GM12892 (cell line): ENCODE data around the gene NCAPH2.

ENCODE experiments used
- DNase-seq: peaks from one replicate; pipeline ENCODE4 v3.0.0; 2011; ENCODE audit not compliant: insufficient read length
- FAIRE-seq: peaks from 2 replicates; lab custom pipeline; 2011; peaks lifted over from hg19 to GRCh38; lab: Jason Lieb, UNC
- POLR2A ChIP-seq: IDR thresholded peaks from 2 replicates; pipeline ENCODE4 v1.6.1; 2011; ENCODE audit warnings: low read depth, low read length, control low read depth
- POLR2AphosphoS5 ChIP-seq: IDR thresholded peaks from 2 replicates; pipeline ENCODE4 v1.6.1; 2011; ENCODE audit warnings: low read depth, low read length, control low read depth
- TAF1 ChIP-seq: IDR thresholded peaks from 2 replicates; pipeline ENCODE4 v1.6.1; 2011; ENCODE audit warnings: low read depth, mild to moderate bottlenecking, control low read depth, low read length, borderline replicate concordance

NCAPH2 gene

GRCh38 chr22:50467773-50468440 is 40.1 kb upstream of the NCAPH2 start:
- no peak for FAIRE-seq
- DNase-seq = no peak
- TF ChIP-seq TAF1 (no peak), POLR2AphosphoS5 (no peak), POLR2A (no peak)

GRCh38 chr22:50468626-50469025 is 39.4 kb upstream of the NCAPH2 start:
- DNase-seq (no peak), FAIRE-seq (no peak)
- TF ChIP-seq POLR2AphosphoS5 (no peak), POLR2A (no peak), TAF1 (no peak)

DNA sequence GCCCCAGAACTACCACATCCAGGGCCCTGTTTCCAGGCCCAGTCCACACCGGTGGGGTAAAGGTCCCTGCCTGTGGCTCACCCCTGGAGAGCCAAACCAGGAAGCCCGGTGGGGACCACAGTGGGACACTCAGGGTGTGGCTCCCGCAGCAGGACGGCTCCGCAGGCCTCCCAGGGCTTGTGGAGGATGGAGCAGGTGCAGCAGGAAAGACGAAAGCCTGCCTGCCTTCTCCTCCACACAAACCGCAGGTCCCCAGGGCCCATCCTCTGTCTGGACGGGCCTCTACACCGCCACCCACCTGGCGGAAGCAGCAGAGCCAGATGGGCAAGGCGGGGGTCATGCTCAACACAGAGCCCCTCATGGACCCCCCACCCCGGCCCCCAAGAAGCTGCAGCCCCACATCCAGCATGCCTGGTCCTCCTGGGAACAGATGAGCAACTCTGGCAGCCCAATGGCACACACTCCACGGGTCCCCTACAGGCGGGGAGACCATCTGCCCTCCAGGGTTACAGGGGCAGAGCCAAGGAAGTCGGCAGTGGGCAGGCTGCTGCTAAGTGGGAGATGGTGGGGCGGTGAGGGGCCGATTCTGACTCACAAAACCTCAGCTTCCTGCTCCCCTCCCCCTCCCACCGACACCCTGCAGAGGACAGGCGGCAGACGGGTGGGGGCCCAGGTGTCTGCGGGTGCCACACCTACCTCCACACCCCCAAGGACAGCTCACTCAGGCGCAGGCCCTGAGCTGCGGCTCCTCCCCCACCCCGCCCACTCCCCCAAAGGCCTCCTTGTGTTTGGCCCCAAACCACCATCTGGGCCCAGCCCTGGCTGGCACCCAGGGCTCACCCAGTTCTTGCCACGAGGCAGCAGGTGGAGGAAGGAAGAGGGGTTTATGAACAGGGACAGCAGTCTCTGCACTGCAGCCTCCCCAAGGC is 38.4 kb upstream of the NCAPH2 start:
- peak; percentile 99 for FAIRE-seq
- peak; percentile 50 for TF ChIP-seq POLR2AphosphoS5
- TF ChIP-seq POLR2A = peak; percentile 44; the same call in 1 of the 2 replicates
- no peak for TF ChIP-seq TAF1
- DNase-seq = peak; percentile 93

- FAIRE-seq (no peak), DNase-seq (no peak)
These were observed 37.5 kb upstream of the NCAPH2 start for GRCh38 chr22:50470491-50470890.

GRCh38 chr22:50471197-50471847 is 36.7 kb upstream of the NCAPH2 start:
- DNase-seq = no peak
- FAIRE-seq = no peak
- TF ChIP-seq POLR2AphosphoS5 (no peak), TAF1 (no peak), POLR2A (no peak)

More at GRCh38 chr22:50470491-50470890, 37.5 kb upstream of the NCAPH2 start:
- TF ChIP-seq POLR2A (no peak), TAF1 (no peak), POLR2AphosphoS5 (no peak)

GRCh38 chr22:50471962-50472361 is 36.1 kb upstream of the NCAPH2 start:
- TF ChIP-seq POLR2AphosphoS5 = no peak
- TF ChIP-seq POLR2A = no peak
- no peak for TF ChIP-seq TAF1
- no peak for DNase-seq
- no peak for FAIRE-seq

DNA sequence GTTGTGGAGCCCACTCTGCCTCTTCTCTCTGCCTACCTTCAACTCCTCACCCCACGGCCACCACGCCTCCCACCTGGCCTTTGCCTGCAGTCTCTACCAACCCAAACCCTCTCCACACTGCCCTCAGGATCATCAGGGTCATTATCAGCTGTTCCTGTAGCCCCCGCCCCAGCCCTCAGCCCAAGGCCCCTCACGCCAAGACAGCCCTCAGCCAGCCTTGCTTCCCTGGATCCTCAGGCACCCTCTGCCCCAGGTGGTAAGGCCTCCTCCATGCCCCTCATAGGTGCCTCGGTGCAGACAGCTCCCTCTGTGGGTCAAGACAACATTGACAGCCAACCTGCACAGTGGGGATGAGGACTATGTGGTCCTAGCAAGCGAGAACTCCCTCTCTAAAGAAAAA is 34.9 kb upstream of the NCAPH2 start:
- FAIRE-seq = peak; percentile 87
- DNase-seq = no peak
- no peak for TF ChIP-seq POLR2A
- TF ChIP-seq POLR2AphosphoS5 = no peak
- TF ChIP-seq TAF1 = no peak

GRCh38 chr22:50473855-50474671 is 34.0 kb upstream of the NCAPH2 start:
- no peak for DNase-seq
- peak; percentile 42 for FAIRE-seq
- TF ChIP-seq TAF1 = no peak
- TF ChIP-seq POLR2A = 0 out of 2 replicates have a peak, but pooled peaks have one; percentile 8
- no peak for TF ChIP-seq POLR2AphosphoS5

DNA sequence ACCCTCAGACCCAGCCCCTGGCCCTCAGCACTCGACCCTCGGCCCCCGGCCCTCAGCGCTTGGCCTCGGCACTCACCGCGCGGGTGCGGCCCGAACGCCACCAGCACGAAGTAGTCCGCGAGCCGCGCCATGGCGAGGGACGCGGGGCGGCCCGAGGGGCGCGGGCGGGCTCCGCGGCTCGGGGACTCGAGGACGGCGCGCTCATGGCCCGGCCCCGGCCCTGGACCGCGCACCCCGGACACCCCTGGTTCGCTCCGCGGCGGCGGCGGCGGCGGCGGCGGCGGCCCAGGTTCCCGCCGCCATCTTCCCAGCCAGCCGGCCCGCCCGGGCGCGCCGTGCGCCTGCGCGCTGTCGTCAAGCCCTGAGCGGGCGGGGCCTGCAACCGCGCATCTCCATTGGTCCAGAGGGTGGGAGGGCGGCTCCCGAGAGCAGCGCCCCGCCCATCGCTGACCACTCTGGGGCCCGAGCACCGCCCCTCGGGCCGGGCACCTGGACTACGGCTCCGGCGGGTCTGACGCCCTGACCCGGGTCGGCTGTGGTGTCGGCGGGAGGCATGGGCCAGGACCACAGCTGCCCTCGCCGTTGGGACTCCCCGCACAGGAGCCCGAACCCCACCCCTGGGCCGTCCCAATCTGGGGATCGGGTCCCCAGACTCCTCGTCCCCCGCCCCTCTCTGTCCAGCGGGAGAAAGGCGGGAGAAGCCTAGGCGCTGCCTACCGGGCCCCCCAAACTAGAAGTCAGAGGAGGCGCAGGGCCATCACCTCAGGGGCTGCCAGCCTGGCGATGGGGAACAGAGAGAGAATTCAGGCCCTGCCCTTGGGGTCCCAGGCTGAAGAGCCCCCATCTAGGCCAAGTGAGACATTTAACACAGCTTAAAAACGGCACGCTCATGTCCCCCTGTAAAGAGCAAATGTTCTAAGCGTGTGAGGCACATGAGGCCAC is 33.0 kb upstream of the NCAPH2 start, which contains the start of gene SBF1:
TSS of gene SBF1 (minus strand) at position 326 of the 942 bp plus-strand sequence. CDS start at position 131, 195 bp downstream.
- FAIRE-seq (peak; percentile 99), DNase-seq (peak; percentile 99)
- peak; percentile 34; the same call in 1 of the 2 replicates for TF ChIP-seq POLR2A
- TF ChIP-seq TAF1 = no peak
- TF ChIP-seq POLR2AphosphoS5 = no peak

DNA sequence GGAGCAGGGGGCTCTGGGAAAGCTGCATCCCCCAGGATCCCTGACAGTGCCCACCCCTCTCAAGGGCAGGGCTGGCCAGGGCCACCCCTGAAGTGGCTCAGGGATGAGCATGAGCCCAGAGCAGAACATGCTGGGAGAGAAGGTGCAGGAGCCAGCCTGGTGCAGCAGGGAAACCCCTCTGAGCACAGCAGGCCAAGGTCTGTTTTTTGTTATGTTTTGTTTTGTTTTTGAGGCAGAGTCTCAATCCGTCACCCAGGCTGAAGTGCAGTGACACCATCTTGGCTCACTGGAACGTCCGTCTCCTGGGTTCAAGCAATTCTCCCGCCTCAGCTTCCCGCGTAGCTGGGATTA is 32.4 kb upstream of the NCAPH2 start:
- no peak for FAIRE-seq
- no peak for TF ChIP-seq TAF1
- no peak for TF ChIP-seq POLR2AphosphoS5
- TF ChIP-seq POLR2A = no peak
- no peak for DNase-seq
